GM12873 (cell line): ENCODE data around the gene FZD7.

ENCODE experiments used
- CTCF ChIP-seq: IDR thresholded peaks from 2 replicates; pipeline ENCODE4 v1.5.1; 2012; ENCODE audit warnings: low read depth, mild to moderate bottlenecking, moderate library complexity, low read length, control low read depth; ENCODE audit not compliant: insufficient read depth; ENCODE audit errors: missing control alignments

FZD7 gene

GRCh38 chr2:202032846-202033316 lies 774 bp upstream of the FZD7 start:
- TF ChIP-seq CTCF = no peak

- TF ChIP-seq CTCF = no peak
Observed at GRCh38 chr2:202034249-202035088, 814 bp downstream of the FZD7 start.

GRCh38 chr2:202035089-202035940 lies 1.7 kb downstream of the FZD7 start:
- peak; percentile 9 for TF ChIP-seq CTCF

- TF ChIP-seq CTCF = no peak
Observed at GRCh38 chr2:202035941-202036372, 2.3 kb downstream of the FZD7 start.

- no peak for TF ChIP-seq CTCF
Observed at GRCh38 chr2:202036601-202037037, 3.0 kb downstream of the FZD7 start.

GRCh38 chr2:202037086-202037485 lies 3.4 kb downstream of the FZD7 start:
- no peak for TF ChIP-seq CTCF
